NB4 (cell line): ENCODE measurements around the gene TMEM202.

ENCODE experiments used
- CTCF ChIP-seq: IDR thresholded peaks from one replicate; pipeline ENCODE4 v1.5.1; 2012; ENCODE audit warnings: low read depth, low read length
- MYC ChIP-seq: IDR thresholded peaks from 2 replicates; pipeline ENCODE4 v1.6.1; 2011; ENCODE audit warnings: low read depth, low read length

- TF ChIP-seq MYC, result no peak
- TF ChIP-seq CTCF, result no peak
These were observed 4.6 kb downstream of the TMEM202 start for GRCh38 chr15:72402726-72403125.
